Activated CD8-positive, alpha-beta memory T cell treated with anti-CD3 and anti-CD28 coated beads for 1 hour (primary cell): ENCODE data around the gene PSMD9.
"Not testable (repeated sequence)": the region's sequence is repeated elsewhere in the genome, so short reads cannot be mapped to it uniquely, and the experiment has no call there.

Source experiments
- DNase-seq, 2 donors: peaks; one replicate each; pipeline ENCODE4 v3.0.0-alpha.2; 2020; ENCODE audit warnings: low read depth in 1 of 2; ENCODE audit errors: extremely low read depth in 1 of 2

Gene PSMD9

GRCh38 chr12:121917950-121918678, 29.5 kb downstream of the PSMD9 start, which contains the start of gene CFAP251:
Gene CFAP251 (plus strand): TSS chr12:121918592. CDS start chr12:121921306, 2,714 bp downstream.
- peak; percentile 93 to 97 for DNase-seq

GRCh38 chr12:121918679-121919038, 30.1 kb downstream of the PSMD9 start:
- DNase-seq, result no peak

GRCh38 chr12:121921066-121921465, 32.5 kb downstream of the PSMD9 start:
- no peak for DNase-seq

- no peak for DNase-seq
Observed at GRCh38 chr12:121925358-121925695, 36.7 kb downstream of the PSMD9 start.

GRCh38 chr12:121926874-121927706, 38.5 kb downstream of the PSMD9 start:
- DNase-seq, result no peak

GRCh38 chr12:121927813-121928212, 39.2 kb downstream of the PSMD9 start:
- no peak for DNase-seq

GRCh38 chr12:121929545-121929944, 41.0 kb downstream of the PSMD9 start:
- not testable (repeated sequence) for DNase-seq

GRCh38 chr12:121930862-121931261, 42.3 kb downstream of the PSMD9 start:
- no peak for DNase-seq

GRCh38 chr12:121932176-121932536, 43.6 kb downstream of the PSMD9 start:
- DNase-seq, result no peak

- DNase-seq, result no peak
Observed at GRCh38 chr12:121932914-121933521, 44.4 kb downstream of the PSMD9 start.

- DNase-seq, result no peak
Observed at GRCh38 chr12:121933522-121934308, 45.1 kb downstream of the PSMD9 start.

- DNase-seq, result no peak
Observed at GRCh38 chr12:121934309-121934664, 45.7 kb downstream of the PSMD9 start.

GRCh38 chr12:121937654-121938053, 49.1 kb downstream of the PSMD9 start:
- DNase-seq, result no peak

- DNase-seq, result no peak
Observed at GRCh38 chr12:121939186-121939585, 50.6 kb downstream of the PSMD9 start.

- no peak for DNase-seq
Observed at GRCh38 chr12:121939992-121940766, 51.6 kb downstream of the PSMD9 start.

- DNase-seq, result no peak
Observed at GRCh38 chr12:121942145-121942718, 53.6 kb downstream of the PSMD9 start.

GRCh38 chr12:121943926-121944325, 55.3 kb downstream of the PSMD9 start:
- DNase-seq, result no peak

- no peak for DNase-seq
Observed at GRCh38 chr12:121946313-121947025, 57.9 kb downstream of the PSMD9 start.

- DNase-seq, result no peak
Observed at GRCh38 chr12:121947981-121948380, 59.4 kb downstream of the PSMD9 start.
